GM21423 (cell line): ENCODE data around the gene FN1.

Experiments
- ATAC-seq: cut with Tn5 transposase; IDR thresholded peaks from one replicate; pipeline ENCODE4 v1.9.1; 2021; ENCODE audit warnings: mild to moderate bottlenecking, moderate library complexity; ENCODE audit not compliant: unreplicated experiment

FN1 gene

DNA sequence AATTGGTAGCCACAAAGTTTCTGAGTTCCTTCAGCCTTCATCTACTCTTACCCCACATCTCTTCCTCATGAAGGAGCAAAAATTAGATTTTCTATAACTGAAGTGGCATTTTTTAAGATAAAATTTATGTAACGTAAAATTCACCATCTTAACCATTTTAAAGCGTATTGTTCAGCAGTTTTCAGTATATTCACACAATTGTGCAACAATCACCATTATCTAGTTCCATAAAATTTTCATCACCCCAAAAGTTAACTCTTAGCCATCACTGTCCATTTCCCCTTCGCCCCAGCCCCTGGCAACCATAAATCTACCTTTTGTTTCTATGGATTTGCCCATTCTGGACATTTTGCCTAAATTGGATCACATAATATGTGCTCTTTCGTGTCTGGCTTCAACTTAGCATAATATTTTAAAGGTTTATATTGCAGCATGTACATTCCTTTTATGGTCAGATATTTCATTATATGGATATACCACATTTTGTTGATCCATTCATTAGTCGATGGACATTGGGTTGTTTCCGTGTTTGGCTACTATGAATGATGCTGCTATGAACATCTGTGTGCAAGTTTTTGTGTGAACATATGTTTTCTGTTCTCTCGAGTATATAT lies 79.4 kb downstream of the FN1 start:
- ATAC-seq = no peak

DNA sequence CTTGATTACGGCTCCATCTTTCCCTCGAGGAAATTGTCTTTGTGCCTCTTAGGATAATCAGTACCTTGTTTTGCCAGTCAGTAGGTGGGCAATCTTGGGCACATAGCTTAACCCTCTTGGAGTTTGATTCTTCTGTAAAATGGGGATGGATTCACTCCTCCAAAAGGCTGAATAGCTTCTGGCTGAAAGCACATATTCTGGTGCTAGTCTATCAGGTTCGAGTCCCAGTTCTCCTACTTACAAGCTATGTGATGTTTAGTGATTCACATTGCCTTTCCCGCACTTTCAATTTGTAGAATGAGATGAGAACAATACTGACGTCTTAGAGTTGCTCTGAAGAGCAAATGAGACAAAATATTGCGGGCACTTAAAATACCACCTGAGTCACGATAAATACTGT lies 80.1 kb downstream of the FN1 start:
- no peak for ATAC-seq

GRCh38 chr2:215354771-215355695 lies 80.8 kb downstream of the FN1 start:
- ATAC-seq = no peak

DNA sequence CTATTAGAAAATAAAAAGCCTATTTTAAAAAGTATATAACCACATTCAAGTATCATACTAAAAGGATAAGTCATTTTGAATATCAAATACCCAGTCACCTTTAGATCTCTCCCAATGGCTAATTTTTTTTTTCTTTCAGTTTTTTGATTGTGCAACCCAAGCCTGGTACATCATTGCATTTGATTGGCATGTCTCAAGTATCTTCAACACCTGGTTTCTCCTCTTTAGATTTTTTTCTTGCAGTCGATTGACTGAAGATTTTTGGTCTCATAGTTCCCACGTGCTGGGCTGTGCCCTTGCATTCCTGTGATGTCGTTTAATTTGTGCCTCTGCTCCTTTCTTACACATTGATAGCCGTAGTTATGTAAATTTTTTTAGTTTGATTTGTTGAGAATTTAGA lies 83.3 kb downstream of the FN1 start:
- ATAC-seq = no peak

GRCh38 chr2:215347878-215348277 lies 88.0 kb downstream of the FN1 start:
- no peak for ATAC-seq

GRCh38 chr2:215338883-215339679 lies 96.8 kb downstream of the FN1 start:
- no peak for ATAC-seq

DNA sequence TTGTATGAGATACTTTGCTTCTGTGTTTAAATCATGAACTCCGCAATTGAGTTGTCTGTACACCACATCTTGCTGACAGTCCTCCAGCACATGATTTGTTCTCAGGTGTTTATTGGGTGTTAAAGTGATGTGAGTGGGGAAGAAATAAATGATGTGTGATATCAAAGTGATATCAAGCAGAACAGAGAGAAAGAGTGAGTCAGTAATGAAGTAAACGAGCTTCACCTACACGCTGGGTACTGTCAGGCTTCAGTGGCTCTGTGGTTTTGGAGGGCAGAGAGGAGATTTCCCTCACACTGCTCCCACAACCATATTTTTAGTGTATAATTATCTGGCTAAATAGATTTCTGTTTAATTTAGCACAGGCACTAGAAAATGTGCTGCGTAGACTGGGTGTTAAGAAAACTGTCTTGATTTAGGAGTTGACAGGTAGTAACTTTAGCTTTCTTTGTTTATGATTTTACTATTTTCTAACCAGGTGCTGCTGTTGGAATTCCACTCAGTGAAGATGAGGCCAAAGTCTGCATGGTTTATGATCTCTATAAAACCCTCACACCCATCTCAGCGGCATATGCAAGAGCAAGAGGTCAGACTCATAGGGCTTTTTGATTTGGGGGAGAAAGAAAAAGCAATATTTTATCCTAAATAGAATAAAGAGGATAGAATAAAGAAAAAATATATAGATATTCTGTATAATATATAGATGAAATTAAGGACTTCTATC lies 102.8 kb downstream of the FN1 start:
- peak; percentile 83 for ATAC-seq

- ATAC-seq = no peak
Observed at GRCh38 chr2:215328066-215328465, 107.8 kb downstream of the FN1 start.

GRCh38 chr2:215324811-215325210 lies 111.1 kb downstream of the FN1 start:
- ATAC-seq = no peak

DNA sequence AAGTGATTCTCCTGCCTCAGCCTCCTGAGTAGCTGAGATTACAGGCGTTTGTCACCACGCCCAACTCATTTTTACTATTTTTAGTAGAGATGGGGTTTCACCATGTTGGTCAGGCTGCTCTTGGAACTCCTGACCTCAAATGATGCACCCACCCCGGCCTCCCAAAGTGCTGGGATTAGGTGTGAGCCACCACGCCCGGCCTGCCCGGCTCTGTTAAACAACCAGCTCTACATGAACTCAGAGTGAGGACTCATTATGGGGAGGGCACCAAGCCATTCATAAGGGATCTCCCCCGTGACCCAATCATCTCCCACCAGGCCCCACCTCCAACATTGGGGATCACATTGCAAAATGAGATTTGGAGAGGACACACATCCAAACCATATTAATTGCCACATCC lies 115.2 kb downstream of the FN1 start:
- no peak for ATAC-seq

DNA sequence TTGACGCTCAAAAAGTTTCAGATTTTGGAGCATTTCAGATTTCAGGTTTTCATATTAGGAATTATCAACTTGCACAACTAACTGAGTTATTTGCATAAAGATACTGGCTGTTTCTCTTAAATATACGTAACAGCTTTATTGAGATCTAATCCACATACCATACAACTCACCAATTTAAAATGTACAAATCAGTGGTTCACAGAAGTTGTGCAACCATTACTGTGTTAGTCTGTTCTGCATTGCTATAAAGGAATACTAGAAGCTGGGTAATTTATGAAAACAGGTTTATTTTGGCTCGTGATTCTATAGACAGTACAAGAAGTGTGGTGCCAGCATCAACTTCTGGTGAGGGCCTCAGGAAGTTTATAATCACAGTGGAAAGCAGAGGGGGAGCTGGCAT lies 115.8 kb downstream of the FN1 start:
- no peak for ATAC-seq

DNA sequence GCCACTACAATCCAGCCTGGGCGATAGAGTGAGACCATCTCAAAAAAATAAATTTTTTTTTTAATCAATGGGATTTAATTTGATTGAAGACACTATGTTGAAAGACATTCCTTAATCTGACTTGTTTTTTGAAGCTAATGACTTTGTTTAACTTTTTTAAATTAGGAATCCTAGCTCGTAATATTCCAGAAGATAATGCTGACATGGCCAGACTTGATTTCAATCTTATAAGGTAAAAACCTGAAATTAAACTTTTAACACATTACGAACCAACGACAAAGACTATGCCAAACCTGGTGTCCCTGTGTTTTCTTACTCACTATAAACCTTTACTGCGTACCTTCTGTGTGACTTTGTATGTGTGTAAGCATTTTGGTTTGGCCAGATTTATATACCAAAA lies 116.4 kb downstream of the FN1 start:
- ATAC-seq = no peak

DNA sequence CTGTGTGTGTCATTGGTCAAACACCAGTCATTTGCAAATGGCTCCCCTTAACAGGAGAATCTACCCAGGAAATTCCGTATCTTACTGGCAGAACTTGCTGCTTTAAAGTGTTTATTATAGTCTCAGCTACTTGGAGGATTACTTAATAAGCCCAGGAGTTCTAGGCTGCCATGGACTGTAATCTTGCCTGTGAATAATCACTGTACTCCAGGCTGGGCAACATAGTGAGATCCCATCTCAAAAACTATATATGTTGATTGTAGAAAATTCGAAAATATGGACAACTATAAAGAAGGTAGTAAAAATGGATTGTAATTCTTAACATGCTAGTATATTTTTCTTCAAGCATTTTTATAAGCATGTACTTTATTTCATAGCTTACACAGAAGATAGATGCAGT lies 119.5 kb downstream of the FN1 start:
- ATAC-seq = no peak

- ATAC-seq = no peak
Observed at GRCh38 chr2:215315301-215315700, 120.6 kb downstream of the FN1 start.

GRCh38 chr2:215314896-215315295 lies 121.0 kb downstream of the FN1 start:
- no peak for ATAC-seq

DNA sequence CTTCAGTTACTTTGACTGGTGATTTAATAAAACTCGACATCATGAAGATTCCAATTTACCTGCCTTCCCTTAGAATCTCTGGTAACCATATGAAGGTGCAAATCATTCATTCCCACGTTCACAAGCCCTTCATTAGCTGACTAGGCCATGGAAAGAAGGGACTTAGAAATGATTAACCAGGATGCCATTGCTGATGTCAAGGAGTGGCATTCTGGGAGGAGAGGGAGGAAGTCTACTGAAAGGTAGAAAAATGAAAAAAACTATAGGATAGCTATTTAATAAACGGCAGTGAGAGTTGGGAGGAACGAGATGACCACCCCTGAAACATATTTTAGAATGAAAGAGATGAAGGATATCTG lies 122.6 kb downstream of the FN1 start:
- ATAC-seq = no peak

- peak; percentile 99 for ATAC-seq
Observed at GRCh38 chr2:215311625-215312396, 124.1 kb downstream of the FN1 start, which contains the start of gene ATIC. Gene ATIC, plus strand, starts transcription at chr2:215312059. Its CDS starts 84 bp downstream, at chr2:215312143.

- ATAC-seq = peak; percentile 20
Observed at GRCh38 chr2:215311259-215311624, 124.6 kb downstream of the FN1 start.
